GM12874 (cell line): ENCODE measurements around the gene EGFR.

ENCODE experiments used
- TF ChIP-seq, protein P1 (sequence below): IDR thresholded peaks from 2 replicates; pipeline ENCODE4 v1.5.1; 2011; ENCODE audit warnings: low read depth, mild to moderate bottlenecking, control low read depth, low read length, moderate library complexity; ENCODE audit not compliant: insufficient read depth

Gene EGFR

DNA sequence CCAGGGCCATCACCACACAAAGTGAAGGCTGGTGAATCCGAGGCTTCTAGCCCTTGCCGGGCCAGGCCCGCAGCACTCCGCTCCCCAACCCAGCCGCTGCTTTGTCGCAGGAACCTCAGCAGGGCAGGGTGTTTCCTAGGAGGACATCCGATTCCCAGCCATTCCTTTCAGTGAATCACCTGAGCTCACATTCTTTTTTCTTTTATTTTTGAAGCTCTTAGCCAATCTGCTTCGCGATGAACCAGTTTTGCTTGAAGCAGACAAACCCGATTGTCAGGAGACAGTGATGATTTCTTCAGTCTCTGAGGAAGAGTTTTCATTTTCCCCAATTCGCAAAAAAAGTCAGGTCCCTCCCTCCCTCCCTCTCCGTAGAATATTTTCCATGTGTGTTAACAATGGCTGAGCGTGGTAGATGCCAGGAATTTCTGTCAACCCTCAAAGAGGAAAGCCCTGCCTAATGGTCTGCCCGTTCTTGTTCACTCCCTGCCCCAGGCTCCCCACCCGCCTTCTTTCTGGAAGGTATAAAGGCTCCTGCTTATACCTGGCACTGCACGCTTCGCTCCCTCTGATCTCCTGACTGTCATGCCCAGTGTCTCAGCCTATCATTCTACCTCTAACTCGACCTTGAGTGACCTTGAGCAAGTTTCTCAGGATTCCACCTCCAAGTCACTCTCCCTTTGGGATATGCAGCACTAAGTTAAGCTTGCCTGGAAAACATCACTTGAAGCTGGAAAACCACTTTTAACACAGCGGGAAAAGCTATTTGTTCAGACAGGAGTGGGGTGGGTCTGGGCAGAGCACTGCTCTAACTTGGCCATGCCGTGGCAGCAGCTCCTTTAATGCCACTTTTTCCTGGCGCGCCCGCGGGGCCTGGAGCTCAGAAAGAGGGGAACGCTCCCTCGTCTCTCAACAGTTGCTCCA lies 35.1 kb downstream of the EGFR start:
- TF ChIP-seq, protein P1, sequence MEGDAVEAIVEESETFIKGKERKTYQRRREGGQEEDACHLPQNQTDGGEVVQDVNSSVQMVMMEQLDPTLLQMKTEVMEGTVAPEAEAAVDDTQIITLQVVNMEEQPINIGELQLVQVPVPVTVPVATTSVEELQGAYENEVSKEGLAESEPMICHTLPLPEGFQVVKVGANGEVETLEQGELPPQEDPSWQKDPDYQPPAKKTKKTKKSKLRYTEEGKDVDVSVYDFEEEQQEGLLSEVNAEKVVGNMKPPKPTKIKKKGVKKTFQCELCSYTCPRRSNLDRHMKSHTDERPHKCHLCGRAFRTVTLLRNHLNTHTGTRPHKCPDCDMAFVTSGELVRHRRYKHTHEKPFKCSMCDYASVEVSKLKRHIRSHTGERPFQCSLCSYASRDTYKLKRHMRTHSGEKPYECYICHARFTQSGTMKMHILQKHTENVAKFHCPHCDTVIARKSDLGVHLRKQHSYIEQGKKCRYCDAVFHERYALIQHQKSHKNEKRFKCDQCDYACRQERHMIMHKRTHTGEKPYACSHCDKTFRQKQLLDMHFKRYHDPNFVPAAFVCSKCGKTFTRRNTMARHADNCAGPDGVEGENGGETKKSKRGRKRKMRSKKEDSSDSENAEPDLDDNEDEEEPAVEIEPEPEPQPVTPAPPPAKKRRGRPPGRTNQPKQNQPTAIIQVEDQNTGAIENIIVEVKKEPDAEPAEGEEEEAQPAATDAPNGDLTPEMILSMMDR, result no peak

DNA sequence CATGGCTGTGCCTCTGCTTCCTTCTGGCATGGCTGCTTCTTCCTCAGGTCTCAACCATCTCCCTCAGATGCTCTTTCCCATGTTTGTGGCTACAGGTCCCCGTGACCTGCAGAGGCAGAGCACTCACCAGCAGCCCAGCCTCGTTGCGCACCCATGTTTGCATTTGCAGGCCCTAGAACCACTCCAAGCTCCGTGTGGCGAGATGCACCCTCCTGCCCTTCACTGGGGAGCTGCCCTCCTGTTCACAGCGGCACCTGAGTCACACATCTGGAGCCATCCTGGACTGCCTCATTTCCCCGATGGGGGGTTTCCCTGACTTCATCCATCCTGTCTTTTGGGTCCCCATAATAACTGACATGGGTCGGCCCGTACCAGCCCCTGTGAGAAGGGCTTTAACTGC lies 35.9 kb downstream of the EGFR start:
- TF ChIP-seq, protein P1, result no peak

DNA sequence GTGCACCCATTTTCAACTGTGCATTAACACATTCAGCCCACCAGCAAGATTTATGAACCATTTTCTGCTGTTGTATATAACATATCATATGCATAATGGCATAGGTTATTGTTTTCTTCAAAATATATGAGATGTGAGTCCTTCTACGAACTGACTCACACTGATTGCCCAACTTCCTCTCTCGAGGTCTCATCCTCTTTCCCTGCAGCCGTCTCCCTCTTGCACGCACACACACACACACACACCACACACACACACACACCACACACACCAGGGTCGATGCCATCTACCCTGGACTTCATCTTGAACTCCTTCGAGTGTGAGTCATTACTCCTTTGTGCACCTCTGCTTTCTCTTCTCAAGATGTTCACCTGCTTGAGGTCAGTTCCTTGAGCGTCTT lies 36.7 kb downstream of the EGFR start:
- TF ChIP-seq, protein P1, result no peak

DNA sequence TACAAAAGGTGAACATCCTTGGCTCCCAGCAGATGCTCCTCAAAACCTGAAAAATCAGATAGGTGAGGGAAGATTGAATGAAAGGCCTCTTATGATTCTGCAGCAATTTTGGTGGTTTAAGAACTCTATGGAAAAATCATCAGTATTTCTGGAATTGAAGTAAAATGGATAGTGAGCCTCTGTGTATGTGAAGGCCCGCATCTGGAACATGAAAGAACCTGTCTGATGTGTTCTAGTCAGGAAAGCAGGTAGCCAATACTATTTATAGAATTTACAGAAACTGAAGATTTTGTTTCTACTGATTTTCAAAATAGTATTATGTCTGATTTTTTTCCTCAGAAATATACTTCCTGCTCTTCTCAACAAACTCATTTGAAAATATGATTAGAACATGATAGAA lies 37.3 kb downstream of the EGFR start:
- TF ChIP-seq, protein P1, result no peak

DNA sequence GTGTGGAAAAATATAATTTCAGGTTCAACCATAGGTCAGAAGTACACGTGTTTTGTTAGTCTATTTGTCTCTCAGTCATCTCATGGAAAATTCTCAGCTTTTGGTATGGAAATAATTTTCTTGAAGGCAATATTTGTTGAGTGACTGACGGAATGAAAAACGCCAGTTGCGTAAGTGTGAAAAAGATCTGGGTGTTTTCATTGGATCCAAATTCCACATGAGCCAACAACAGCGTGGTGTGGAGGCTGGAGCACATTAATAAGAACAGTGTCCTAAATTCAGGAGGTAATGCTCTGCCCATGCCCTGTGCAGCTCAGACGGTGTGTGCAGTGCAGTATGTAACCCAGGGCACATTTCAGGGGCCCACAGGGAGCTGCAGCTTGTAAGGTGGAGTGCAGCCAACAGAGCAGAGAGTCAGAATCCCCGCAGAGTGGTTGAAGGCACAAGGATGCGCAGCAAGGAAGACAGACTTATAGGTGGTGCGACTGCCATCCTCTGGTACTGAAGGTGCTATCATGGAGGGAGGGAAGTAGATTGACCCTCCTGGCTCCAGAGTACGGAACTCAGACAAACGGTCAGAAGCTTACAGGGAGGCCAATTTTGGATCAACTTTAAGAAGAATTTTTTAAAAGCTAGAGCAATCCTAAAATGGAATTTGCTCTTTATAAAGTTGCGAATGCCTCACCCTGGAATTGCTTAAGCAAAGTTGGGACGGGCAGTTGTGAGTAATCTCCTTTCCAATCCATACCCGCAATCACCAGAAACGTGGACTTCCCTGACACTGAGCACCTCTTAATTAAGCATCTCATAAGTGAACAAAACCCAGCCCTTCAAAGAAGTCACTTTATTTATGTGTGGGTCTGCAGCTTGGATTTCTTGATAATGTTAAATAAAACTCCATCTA lies 38.0 kb downstream of the EGFR start:
- TF ChIP-seq, protein P1, result no peak

DNA sequence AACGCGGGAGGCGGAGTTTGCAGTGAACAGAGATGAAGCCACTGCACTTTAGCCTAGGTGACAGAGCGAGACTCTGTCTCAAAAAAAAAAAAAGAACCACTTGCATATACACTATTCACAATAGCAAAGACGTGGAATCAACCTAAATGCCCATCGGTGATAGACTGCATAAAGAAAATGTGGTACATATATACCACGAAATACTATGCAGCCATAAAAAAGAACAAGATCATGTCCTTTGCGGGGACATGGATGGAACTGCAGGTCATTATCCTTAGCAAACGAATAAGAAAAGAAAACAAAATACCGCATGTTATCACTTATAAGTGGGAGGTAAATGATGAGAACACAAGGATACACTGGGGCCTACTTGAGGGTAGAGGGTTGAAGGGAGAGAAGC lies 39.5 kb downstream of the EGFR start:
- TF ChIP-seq, protein P1, result no peak

DNA sequence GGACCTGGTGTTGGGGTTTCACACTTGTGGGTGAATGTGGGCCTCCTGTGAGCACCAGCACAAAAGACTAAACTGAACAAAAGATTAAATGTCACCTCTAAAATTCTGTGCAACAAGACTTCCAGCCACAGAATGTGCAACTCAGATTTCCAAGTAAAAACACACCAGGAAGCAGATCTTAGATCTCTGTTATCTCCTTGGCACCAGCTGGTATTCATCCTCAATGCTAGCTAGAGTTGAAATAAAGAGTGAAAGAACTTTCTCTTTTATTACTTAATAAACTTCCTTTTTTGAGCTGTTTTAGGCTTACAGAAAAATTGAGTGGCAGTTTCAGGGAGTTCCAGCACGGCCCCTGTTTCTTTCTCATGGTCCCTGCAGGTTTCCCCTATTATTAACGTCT lies 40.2 kb downstream of the EGFR start:
- TF ChIP-seq, protein P1, result no peak
